Measurements from ENCODE around the gene RSRC1. TPM values are rescaled to one million over a fixed set of nuclear protein-coding genes. Genes with fewer than 3 reads are reported as not detected.
A peak's percentile ranks its signal among the peaks of the same experiment; 100 is the strongest.
"Not testable (repeated sequence)": the region's sequence is repeated elsewhere in the genome, so short reads cannot be mapped to it uniquely, and the experiment has no call there.

RSRC1 gene
- total RNA-seq, 2 experiments from 2014 or later, result 76.3 to 78.1 TPM

GRCh38 chr3:158110658-158111018 is 749 bp downstream of the RSRC1 start:
- H3K79me2 ChIP-seq (ENCODE audit: insufficient read depth, low read depth, low read length), result peaks cover 57% of the 10 kb centered on the region
- CTCF ChIA-PET (ENCODE audit: unreplicated experiment), result no interaction called here

GRCh38 chr3:158111861-158112260 is 2.0 kb downstream of the RSRC1 start:
- Histone ChIP-seq H3K27ac (ENCODE audit: low read depth, low read length, poor library complexity, severe bottlenecking) (no peak overlapping the region), H3K36me3 (ENCODE audit: insufficient read depth, low read length) (peaks cover 23% of the 10 kb centered on the region), H3K4me1 (ENCODE audit: insufficient read depth, low read length, poor library complexity, severe bottlenecking) (peaks cover 37% of the 10 kb centered on the region), H4K20me1 (ENCODE audit: insufficient read depth, low read length) (peaks cover 15% of the 10 kb centered on the region), H3K9me3 (ENCODE audit: low read length) (peaks cover 10% of the 10 kb centered on the region; the same call in 1 of the 2 replicates), H3K79me2 (ENCODE audit: insufficient read depth, low read depth, low read length) (peaks cover 69% of the 10 kb centered on the region), H3K4me2 (ENCODE audit: low read length) (peak overlapping the region; percentile 100), H3K4me3 (ENCODE audit: low read depth, low read length, poor library complexity, severe bottlenecking) (peak overlapping the region; percentile 90), H2AFZ (ENCODE audit: low read length) (no peak overlapping the region), H3K9me2 (ENCODE audit: insufficient read depth, low read length) (no peaks in the 10 kb centered on the region)
- TF ChIP-seq CTCF (conservative IDR thresholded peaks at IDR 0.05; ENCODE audit: low read length) (no peak), EZH2phosphoT487 (IDR thresholded peaks at IDR 0.05; ENCODE audit: borderline replicate concordance, low read depth, low read length) (no peak)
- DNase-seq (ENCODE audit: low spot score), result no peak
- BruUV-seq (replicated peaks), result no TSS peak
- POLR2A ChIA-PET, result interaction anchor here (0.5 to 0.7 kb wide), 2 partner anchors 53 to 222 kb away, joined by 3 to 4 read pairs; no protein-coding TSS in a partner anchor
- CTCF ChIA-PET (ENCODE audit: unreplicated experiment), result no interaction called here
- intact Hi-C loops (cut with micrococcal nuclease; ENCODE audit: unreplicated experiment), result loop anchor here (2.0 kb wide), 1 partner anchor 951 kb away; the partner anchor contains the start of gene CCNL1

More at GRCh38 chr3:158110658-158111018, 749 bp downstream of the RSRC1 start:
- H4K20me1 ChIP-seq (ENCODE audit: insufficient read depth, low read length), result peaks cover 8% of the 10 kb centered on the region; the same call in 1 of the 2 replicates
- peak overlapping the region; percentile 97; the same call in 1 of the 2 replicates for H2AFZ ChIP-seq (ENCODE audit: low read length)
- intact Hi-C loops (cut with micrococcal nuclease; ENCODE audit: unreplicated experiment), result loop anchor here (2.0 kb wide), 1 partner anchor 950 kb away; the partner anchor contains the start of gene CCNL1
- H3K27ac ChIP-seq (ENCODE audit: low read depth, low read length, poor library complexity, severe bottlenecking), result peak overlapping the region; percentile 80
- H3K36me3 ChIP-seq (ENCODE audit: insufficient read depth, low read length), result peaks cover 23% of the 10 kb centered on the region
- H3K9me3 ChIP-seq (ENCODE audit: low read length), result peaks cover 10% of the 10 kb centered on the region; the same call in 1 of the 2 replicates
- peak overlapping the region; percentile 90 for H3K4me3 ChIP-seq (ENCODE audit: low read depth, low read length, poor library complexity, severe bottlenecking)
- no peaks in the 10 kb centered on the region for H3K9me2 ChIP-seq (ENCODE audit: insufficient read depth, low read length)
- POLR2A ChIA-PET, result interaction anchor here (0.8 to 5.0 kb wide), 7 partner anchors 11 to 534 kb away, joined by 3 to 56 read pairs (median 8); partner anchors contain the start of gene GFM1
- H3K4me1 ChIP-seq (ENCODE audit: insufficient read depth, low read length, poor library complexity, severe bottlenecking), result peaks cover 37% of the 10 kb centered on the region
- H3K4me2 ChIP-seq (ENCODE audit: low read length), result peak overlapping the region; percentile 100
- BruUV-seq (replicated peaks), result no TSS peak
- no peak for DNase-seq (ENCODE audit: low spot score)
- no peak for TF ChIP-seq CTCF (conservative IDR thresholded peaks at IDR 0.05; ENCODE audit: low read length)

- H3K9me3 ChIP-seq (ENCODE audit: low read length); H2AFZ ChIP-seq (ENCODE audit: low read length); H3K9me2 ChIP-seq (ENCODE audit: insufficient read depth, low read length); H3K4me3 ChIP-seq (ENCODE audit: low read depth, low read length, poor library complexity, severe bottlenecking); CTCF ChIA-PET (ENCODE audit: unreplicated experiment); BruUV-seq (replicated peaks); H3K4me2 ChIP-seq (ENCODE audit: low read length); intact Hi-C loops (cut with micrococcal nuclease; ENCODE audit: unreplicated experiment); H3K27ac ChIP-seq (ENCODE audit: low read depth, low read length, poor library complexity, severe bottlenecking); POLR2A ChIA-PET; DNase-seq (ENCODE audit: low spot score): not testable (repeated sequence)
- H3K4me1 ChIP-seq (ENCODE audit: insufficient read depth, low read length, poor library complexity, severe bottlenecking), result peaks cover 21% of the 10 kb centered on the region
- H4K20me1 ChIP-seq (ENCODE audit: insufficient read depth, low read length), result peaks cover 18% of the 10 kb centered on the region
- H3K79me2 ChIP-seq (ENCODE audit: insufficient read depth, low read depth, low read length), result peaks cover 84% of the 10 kb centered on the region
- H3K36me3 ChIP-seq (ENCODE audit: insufficient read depth, low read length), result peaks cover 23% of the 10 kb centered on the region
Observed at GRCh38 chr3:158113595-158113994, 3.7 kb downstream of the RSRC1 start.
